ENCODE measurements around the gene CAMTA1.

Gene CAMTA1

DNA sequence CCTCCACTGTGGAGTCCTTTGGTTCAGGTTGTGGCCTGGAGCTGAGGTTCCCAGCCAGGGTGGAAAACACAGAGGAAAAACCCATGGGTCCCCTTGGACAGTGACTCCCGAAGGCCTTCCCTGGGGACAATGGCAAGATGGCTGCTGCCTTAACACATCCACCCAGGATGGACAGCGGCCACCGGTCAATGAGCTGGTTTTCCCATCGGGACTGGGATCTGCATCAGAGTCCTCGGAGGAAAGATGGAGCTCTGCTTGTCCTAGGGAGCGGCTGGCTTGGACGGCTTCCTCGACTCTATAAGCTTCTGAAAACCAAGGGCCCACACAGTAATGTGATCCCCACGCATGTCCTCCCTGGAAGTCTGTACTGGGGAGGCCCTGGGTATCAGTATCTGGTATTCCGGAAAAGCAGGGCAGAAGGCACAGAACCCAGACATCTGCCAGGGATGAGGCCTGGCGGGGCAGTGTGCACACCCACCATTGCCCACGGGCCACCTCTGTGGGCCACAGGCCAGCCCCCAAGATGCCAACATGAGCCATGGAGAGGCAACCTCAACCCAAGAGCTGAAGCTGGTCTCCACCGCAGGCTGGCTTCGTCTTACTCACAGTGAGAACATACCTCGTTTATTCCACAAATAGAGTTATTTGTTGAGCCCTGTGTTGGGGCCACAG lies 891.2 kb downstream of the CAMTA1 start:
- no peak overlapping the region for H3K9ac ChIP-seq (ENCODE audit: low read length in 2 of 2)
- no peaks in the 10 kb centered on the region for H3K36me3 ChIP-seq (ENCODE audit: control insufficient read depth in 2 of 2, insufficient read depth in 2 of 2, low read length in 2 of 2)
- H3K4me1 ChIP-seq (ENCODE audit: control insufficient read depth, insufficient read depth, low read length), result peaks cover 11% of the 10 kb centered on the region
- H3K9me3 ChIP-seq (ENCODE audit: control insufficient read depth in 2 of 2, low read length in 2 of 2), result no peaks in the 10 kb centered on the region
- no peak overlapping the region for H3K27ac ChIP-seq (ENCODE audit: low read length)
- no peaks in the 10 kb centered on the region for H3K27me3 ChIP-seq (ENCODE audit: control insufficient read depth in 1 of 2, insufficient read depth in 2 of 2, low read length in 2 of 2)
- H3K4me3 ChIP-seq (ENCODE audit: low read length in 2 of 2), result no peak overlapping the region

DNA sequence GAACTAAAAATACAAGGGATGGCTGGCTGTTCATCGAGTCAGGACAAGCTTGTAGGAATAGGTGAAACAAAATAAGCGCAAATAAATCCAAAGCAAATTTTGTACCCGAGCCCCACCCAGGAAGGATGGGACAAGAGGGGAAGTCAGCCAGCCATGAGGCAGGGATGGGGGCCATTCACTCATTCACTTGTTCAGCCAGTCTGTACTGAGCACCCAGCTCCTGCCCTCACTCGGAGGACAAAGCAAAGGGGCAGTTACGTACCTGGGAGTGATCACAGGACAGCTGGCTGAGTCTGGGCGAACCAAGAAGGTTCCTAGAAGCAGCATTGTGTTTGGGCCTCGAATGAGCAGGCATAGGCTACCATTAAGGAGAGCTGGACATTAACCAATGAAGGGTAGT lies 891.9 kb downstream of the CAMTA1 start:
- Histone ChIP-seq H3K27ac (ENCODE audit: low read length) (no peak overlapping the region), H3K4me1 (ENCODE audit: control insufficient read depth, insufficient read depth, low read length) (peaks cover 11% of the 10 kb centered on the region), H3K9me3 (ENCODE audit: control insufficient read depth in 2 of 2, low read length in 2 of 2) (no peaks in the 10 kb centered on the region), H3K27me3 (ENCODE audit: control insufficient read depth in 1 of 2, insufficient read depth in 2 of 2, low read length in 2 of 2) (no peaks in the 10 kb centered on the region), H3K36me3 (ENCODE audit: control insufficient read depth in 2 of 2, insufficient read depth in 2 of 2, low read length in 2 of 2) (no peaks in the 10 kb centered on the region), H3K4me3 (ENCODE audit: low read length in 2 of 2) (no peak overlapping the region), H3K9ac (ENCODE audit: low read length in 2 of 2) (no peak overlapping the region)

DNA sequence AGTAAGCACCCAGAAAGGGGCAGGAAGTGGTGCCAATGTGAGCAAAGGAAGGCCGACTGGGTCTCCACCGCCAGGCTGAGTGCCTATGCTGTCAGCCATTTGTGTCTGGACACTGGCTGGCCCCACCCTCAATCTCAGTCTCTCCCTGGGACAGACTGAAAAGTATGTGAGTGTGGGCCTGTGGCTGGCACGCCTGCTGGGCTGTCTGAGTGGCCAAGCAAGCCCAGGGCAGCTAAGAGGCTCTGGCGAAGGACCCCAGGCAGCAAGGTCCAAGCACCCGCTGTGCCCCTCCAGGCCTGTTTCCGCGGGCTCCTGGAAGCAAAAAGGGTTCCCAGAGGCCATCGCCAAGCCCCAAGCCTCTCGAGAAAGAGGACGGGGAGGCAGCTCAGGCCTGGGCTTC lies 892.6 kb downstream of the CAMTA1 start:
- Histone ChIP-seq H3K9me3 (ENCODE audit: control insufficient read depth in 2 of 2, low read length in 2 of 2) (no peaks in the 10 kb centered on the region), H3K4me3 (ENCODE audit: low read length in 2 of 2) (no peak overlapping the region), H3K9ac (ENCODE audit: low read length in 2 of 2) (no peak overlapping the region), H3K27me3 (ENCODE audit: control insufficient read depth in 1 of 2, insufficient read depth in 2 of 2, low read length in 2 of 2) (no peaks in the 10 kb centered on the region), H3K27ac (ENCODE audit: low read length) (no peak overlapping the region), H3K36me3 (ENCODE audit: control insufficient read depth in 2 of 2, insufficient read depth in 2 of 2, low read length in 2 of 2) (no peaks in the 10 kb centered on the region), H3K4me1 (ENCODE audit: control insufficient read depth, insufficient read depth, low read length) (peaks cover 11% of the 10 kb centered on the region)

DNA sequence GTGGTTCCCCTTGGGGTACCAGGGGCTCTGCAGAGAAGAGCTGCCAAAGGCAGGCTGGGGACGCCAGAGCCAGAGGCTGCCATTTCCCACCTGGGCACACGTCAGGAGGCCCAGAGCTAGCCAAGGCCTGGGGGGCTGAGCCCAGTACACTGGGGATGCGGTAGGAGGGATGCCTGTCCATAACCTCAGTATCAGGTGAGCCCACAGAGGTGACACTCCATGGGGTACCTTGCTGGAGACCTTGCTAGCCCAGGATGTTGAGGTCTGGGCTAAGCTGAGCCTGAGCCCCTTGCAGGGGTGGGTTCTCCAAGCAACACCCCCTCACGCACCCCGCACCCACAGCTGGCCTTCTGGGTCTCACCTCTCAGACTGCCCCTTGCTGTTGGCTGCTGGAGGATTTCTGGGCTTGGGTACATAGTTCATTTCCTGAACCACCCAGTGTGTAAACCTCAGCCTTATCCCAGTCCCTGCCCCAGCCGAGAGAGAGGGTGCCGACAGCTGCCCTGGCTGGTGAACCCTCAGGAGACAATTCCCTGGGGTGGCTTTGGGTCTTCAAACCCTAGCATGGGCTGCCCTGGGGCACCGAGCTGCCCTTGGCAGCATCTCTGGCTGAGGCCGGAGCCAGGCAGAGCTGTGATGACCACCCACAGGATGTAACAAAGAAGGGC lies 893.4 kb downstream of the CAMTA1 start:
- Histone ChIP-seq H3K4me1 (ENCODE audit: control insufficient read depth, insufficient read depth, low read length) (peaks cover 11% of the 10 kb centered on the region), H3K36me3 (ENCODE audit: control insufficient read depth in 2 of 2, insufficient read depth in 2 of 2, low read length in 2 of 2) (no peaks in the 10 kb centered on the region), H3K27me3 (ENCODE audit: control insufficient read depth in 1 of 2, insufficient read depth in 2 of 2, low read length in 2 of 2) (no peaks in the 10 kb centered on the region), H3K9ac (ENCODE audit: low read length in 2 of 2) (no peak overlapping the region), H3K9me3 (ENCODE audit: control insufficient read depth in 2 of 2, low read length in 2 of 2) (no peaks in the 10 kb centered on the region), H3K27ac (ENCODE audit: low read length) (no peak overlapping the region), H3K4me3 (ENCODE audit: low read length in 2 of 2) (no peak overlapping the region)

DNA sequence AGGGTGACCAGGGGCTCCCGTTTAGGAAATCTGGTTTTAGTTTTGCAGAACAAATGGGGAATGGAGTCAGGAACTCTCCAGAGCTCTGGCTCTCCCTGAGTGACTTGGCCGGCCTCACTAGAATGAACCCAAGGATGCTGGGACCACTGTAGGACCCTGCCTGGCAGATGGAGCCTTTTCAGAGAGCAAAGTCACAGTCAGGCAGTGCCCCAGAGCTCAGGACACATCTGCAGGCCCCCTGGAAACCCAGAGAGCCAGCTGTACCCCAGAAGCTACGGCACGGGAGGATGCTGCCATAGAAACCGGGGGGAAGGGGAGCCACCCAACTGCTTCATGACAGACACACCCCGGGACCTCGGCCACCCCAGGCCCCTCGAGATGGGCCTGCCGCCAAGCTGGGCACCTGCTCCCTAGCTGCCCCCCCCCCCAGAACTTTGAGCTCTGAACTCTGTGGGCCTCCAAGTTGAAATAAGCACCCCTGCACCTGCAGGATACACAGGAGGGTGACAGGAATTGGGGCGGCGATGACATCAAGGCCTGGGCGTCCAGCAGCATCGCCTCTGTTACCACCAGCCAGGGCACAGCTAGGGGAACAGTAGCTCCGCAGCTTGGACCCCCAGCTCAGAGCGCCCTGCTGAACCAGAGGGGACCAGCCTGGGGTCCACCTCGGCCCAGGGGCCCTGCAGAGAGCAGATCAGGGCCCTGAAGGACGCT lies 894.1 kb downstream of the CAMTA1 start:
- Histone ChIP-seq H3K4me3 (ENCODE audit: low read length in 2 of 2) (peak overlapping the region; percentile 76 to 81), H3K9ac (ENCODE audit: low read length in 2 of 2) (peak overlapping the region in 1 of 2 donors; percentile 29), H3K27ac (ENCODE audit: low read length) (no peak overlapping the region)

GRCh38 chr1:7679873-7680206 lies 894.6 kb downstream of the CAMTA1 start:
- no peaks in the 10 kb centered on the region for H3K9me3 ChIP-seq (ENCODE audit: control insufficient read depth in 2 of 2, low read length in 2 of 2)
- no peaks in the 10 kb centered on the region for H3K36me3 ChIP-seq (ENCODE audit: control insufficient read depth in 2 of 2, insufficient read depth in 2 of 2, low read length in 2 of 2)
- peak overlapping the region; percentile 29 to 44 for H3K9ac ChIP-seq (ENCODE audit: low read length in 2 of 2)
- peak overlapping the region; percentile 76 to 81 for H3K4me3 ChIP-seq (ENCODE audit: low read length in 2 of 2)
- H3K4me1 ChIP-seq (ENCODE audit: control insufficient read depth, insufficient read depth, low read length), result peaks cover 11% of the 10 kb centered on the region
- no peak overlapping the region for H3K27ac ChIP-seq (ENCODE audit: low read length)
- H3K27me3 ChIP-seq (ENCODE audit: control insufficient read depth in 1 of 2, insufficient read depth in 2 of 2, low read length in 2 of 2), result no peaks in the 10 kb centered on the region

More for the DNA sequence above, 894.1 kb downstream of the CAMTA1 start:
- Histone ChIP-seq H3K9me3 (ENCODE audit: control insufficient read depth in 2 of 2, low read length in 2 of 2) (no peaks in the 10 kb centered on the region), H3K36me3 (ENCODE audit: control insufficient read depth in 2 of 2, insufficient read depth in 2 of 2, low read length in 2 of 2) (no peaks in the 10 kb centered on the region), H3K27me3 (ENCODE audit: control insufficient read depth in 1 of 2, insufficient read depth in 2 of 2, low read length in 2 of 2) (no peaks in the 10 kb centered on the region), H3K4me1 (ENCODE audit: control insufficient read depth, insufficient read depth, low read length) (peaks cover 11% of the 10 kb centered on the region)

DNA sequence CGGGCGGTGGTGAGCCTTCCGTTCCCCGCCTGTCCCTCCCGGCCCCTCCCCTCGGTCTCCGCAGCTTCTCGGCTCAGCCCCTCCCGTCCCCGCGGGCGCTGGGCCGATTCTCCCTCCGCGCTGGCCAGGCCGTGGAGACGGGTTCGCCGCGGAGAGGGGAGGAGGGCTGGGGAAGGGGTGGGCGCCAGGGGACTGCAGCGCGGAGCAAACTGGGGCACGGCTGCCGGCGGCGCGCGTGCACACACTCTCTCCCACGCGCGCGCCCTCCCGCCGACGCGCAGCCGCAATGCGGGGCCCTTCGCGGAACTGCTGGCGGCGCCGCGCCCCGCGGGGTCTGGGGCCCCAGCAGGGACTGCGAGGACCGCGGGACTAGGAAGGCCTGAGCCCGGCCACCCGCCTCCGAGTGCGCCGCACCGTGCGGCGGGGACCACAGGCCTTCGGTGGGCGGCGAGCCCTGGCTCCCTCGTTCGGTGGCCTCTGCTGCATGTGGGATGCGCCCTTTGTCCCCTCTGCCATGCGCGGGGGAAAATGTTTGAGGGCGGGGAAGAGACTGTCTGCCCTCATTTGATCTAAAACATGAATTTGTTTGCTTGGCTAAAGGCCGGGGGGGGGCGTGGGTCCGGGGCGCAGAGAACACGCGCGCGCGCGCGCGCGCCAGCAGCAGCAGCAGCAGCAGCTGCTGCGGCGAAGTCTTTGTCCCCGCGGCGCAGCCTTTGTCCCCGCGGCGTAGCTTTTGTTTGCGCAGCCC lies 895.1 kb downstream of the CAMTA1 start:
- Histone ChIP-seq H3K4me1 (ENCODE audit: control insufficient read depth, insufficient read depth, low read length) (peaks cover 11% of the 10 kb centered on the region), H3K27me3 (ENCODE audit: control insufficient read depth in 1 of 2, insufficient read depth in 2 of 2, low read length in 2 of 2) (no peaks in the 10 kb centered on the region), H3K9me3 (ENCODE audit: control insufficient read depth in 2 of 2, low read length in 2 of 2) (no peaks in the 10 kb centered on the region), H3K27ac (ENCODE audit: low read length) (no peak overlapping the region), H3K36me3 (ENCODE audit: control insufficient read depth in 2 of 2, insufficient read depth in 2 of 2, low read length in 2 of 2) (no peaks in the 10 kb centered on the region), H3K4me3 (ENCODE audit: low read length in 2 of 2) (peak overlapping the region; percentile 76 to 81), H3K9ac (ENCODE audit: low read length in 2 of 2) (peak overlapping the region in 1 of 2 donors; percentile 44)

- Histone ChIP-seq H3K36me3 (ENCODE audit: control insufficient read depth in 2 of 2, insufficient read depth in 2 of 2, low read length in 2 of 2) (no peaks in the 10 kb centered on the region), H3K4me3 (ENCODE audit: low read length in 2 of 2) (peak overlapping the region; percentile 76 to 81), H3K9ac (ENCODE audit: low read length in 2 of 2) (no peak overlapping the region), H3K27ac (ENCODE audit: low read length) (no peak overlapping the region), H3K27me3 (ENCODE audit: control insufficient read depth in 1 of 2, insufficient read depth in 2 of 2, low read length in 2 of 2) (peaks cover 0 to under 1% of the 10 kb centered on the region in 2 donors), H3K9me3 (ENCODE audit: control insufficient read depth in 2 of 2, low read length in 2 of 2) (no peaks in the 10 kb centered on the region), H3K4me1 (ENCODE audit: control insufficient read depth, insufficient read depth, low read length) (peaks cover 11% of the 10 kb centered on the region)
These were observed 895.7 kb downstream of the CAMTA1 start for GRCh38 chr1:7680955-7681268.

GRCh38 chr1:7681401-7681800 lies 896.1 kb downstream of the CAMTA1 start:
- H3K36me3 ChIP-seq (ENCODE audit: control insufficient read depth in 2 of 2, insufficient read depth in 2 of 2, low read length in 2 of 2), result no peaks in the 10 kb centered on the region
- H3K4me3 ChIP-seq (ENCODE audit: low read length in 2 of 2), result no peak overlapping the region
- H3K27ac ChIP-seq (ENCODE audit: low read length), result no peak overlapping the region
- H3K4me1 ChIP-seq (ENCODE audit: control insufficient read depth, insufficient read depth, low read length), result peaks cover 11% of the 10 kb centered on the region
- peaks cover 0 to 2% of the 10 kb centered on the region in 2 donors for H3K27me3 ChIP-seq (ENCODE audit: control insufficient read depth in 1 of 2, insufficient read depth in 2 of 2, low read length in 2 of 2)
- H3K9ac ChIP-seq (ENCODE audit: low read length in 2 of 2), result no peak overlapping the region
- no peaks in the 10 kb centered on the region for H3K9me3 ChIP-seq (ENCODE audit: control insufficient read depth in 2 of 2, low read length in 2 of 2)

DNA sequence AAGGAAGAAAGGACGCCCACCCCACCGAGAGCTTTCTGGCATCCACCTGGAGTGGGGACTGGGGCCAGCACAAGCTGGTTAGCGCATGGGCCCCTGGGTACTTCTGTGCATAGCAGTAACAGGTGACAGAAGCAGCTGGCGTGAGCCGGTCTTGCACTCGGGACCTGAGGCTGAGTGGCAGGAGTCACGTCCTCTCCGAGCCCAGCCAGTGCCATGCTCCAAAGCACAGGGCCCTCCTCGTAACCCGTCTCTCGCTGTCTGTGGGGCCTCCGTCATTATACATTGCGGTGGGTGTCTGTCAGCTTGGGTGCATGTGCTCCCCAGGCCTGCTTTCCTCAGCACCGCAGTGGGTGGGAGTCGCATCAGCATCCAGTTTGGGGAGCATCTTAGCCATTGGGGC lies 898.3 kb downstream of the CAMTA1 start:
- Histone ChIP-seq H3K9ac (ENCODE audit: low read length in 2 of 2) (no peak overlapping the region), H3K4me1 (ENCODE audit: control insufficient read depth, insufficient read depth, low read length) (peaks cover 11% of the 10 kb centered on the region), H3K27ac (ENCODE audit: low read length) (no peak overlapping the region), H3K4me3 (ENCODE audit: low read length in 2 of 2) (no peak overlapping the region), H3K9me3 (ENCODE audit: control insufficient read depth in 2 of 2, low read length in 2 of 2) (no peaks in the 10 kb centered on the region), H3K36me3 (ENCODE audit: control insufficient read depth in 2 of 2, insufficient read depth in 2 of 2, low read length in 2 of 2) (no peaks in the 10 kb centered on the region), H3K27me3 (ENCODE audit: control insufficient read depth in 1 of 2, insufficient read depth in 2 of 2, low read length in 2 of 2) (peaks cover 0 to 2% of the 10 kb centered on the region in 2 donors)
